Heart right ventricle (tissue), 16 donors: ENCODE data around the gene POPDC2. TPM values are rescaled to one million over a fixed set of nuclear protein-coding genes. Genes with fewer than 3 reads are reported as not detected.

Experiments
- ATAC-seq, 8 donors: fragments of 200-7000 bp; cut with Tn5 transposase; one replicate each; pipeline ENCODE4 v1.9.1; 2020; ENCODE audit warnings: mild to moderate bottlenecking in 8 of 8, moderate library complexity in 8 of 8, moderate number of reproducible peaks in 1 of 8
- DNase-seq, 2 donors: peaks; one replicate each; pipeline ENCODE4 v3.0.0-alpha.2; 2020
- H3K27ac ChIP-seq, 10 donors: fragments of 200-600 bp; sonication (generic) in 2 of 10; one replicate each; pipeline versions ENCODE4 v1.5.0 to v1.8.0; 2020 to 2022; ENCODE audit warnings: mild to moderate bottlenecking in 3 of 10
- H3K27me3 ChIP-seq, 7 donors: fragments of 200-600 bp; one replicate each; pipeline ENCODE4 v1.8.0; 2021 to 2022; ENCODE audit warnings: mild to moderate bottlenecking in 2 of 7
- H3K36me3 ChIP-seq, 9 donors: fragments of 200-600 bp; sonication (generic) in 1 of 9; one replicate each; pipeline versions ENCODE4 v1.5.0 to v1.8.0; 2020 to 2022; ENCODE audit warnings: mild to moderate bottlenecking in 2 of 9
- H3K4me1 ChIP-seq, 9 donors: fragments of 200-600 bp; sonication (generic) in 1 of 9; one replicate each; pipeline versions ENCODE4 v1.5.0 to v1.8.0; 2020 to 2022; ENCODE audit warnings: mild to moderate bottlenecking in 4 of 9
- H3K4me3 ChIP-seq, 10 donors: fragments of 200-600 bp; sonication (generic) in 2 of 10; one replicate each; pipeline versions ENCODE4 v1.5.0 to v1.8.0; 2020 to 2022; ENCODE audit warnings: mild to moderate bottlenecking in 7 of 10, moderate library complexity in 2 of 10
- H3K9me3 ChIP-seq, 11 donors: fragments of 200-600 bp in 10 of 11; sonication (generic) in 2 of 11; one replicate each; pipeline versions ENCODE4 v1.5.0 to v1.8.0; 2013 to 2022; ENCODE audit warnings: mild to moderate bottlenecking in 2 of 11, control low read depth in 1 of 11, moderate library complexity in 1 of 11
- WGBS, 2 donors: extraction: QIAGEN DNeasy Blood & Tissue Kit; methylation state at CpG; one replicate each; pipeline ENCODE4 v1.1.7; 2013; ENCODE audit warnings: inconsistent platforms in 1 of 2; 5-methylcytosine and 5-hydroxymethylcytosine counted together
- intact Hi-C, 10 donors: fragments of 100-400 bp; cut with DNase I; formaldehyde crosslinking; loops; one replicate each; pipeline versions ENCODE4 v1.11.1 to v1.14.2; 2022
- polyA plus RNA-seq, 2 donors: library from polyadenylated mRNA; stranded (reverse); fragments of 200-250 nt; gene quantifications; one replicate each; pipeline ENCODE4 v1.2.3, GENCODE V29; 2013
- total RNA-seq, 10 donors: library from RNA; stranded (reverse); fragmentation: NEBNext Ultra II Directional in 3 of 10; extraction: Animal tissue kit (Norgen Biotek cat#: 25700) in 3 of 10; gene quantifications; one replicate each; pipeline versions ENCODE4 v1.2.1 to v1.2.4, GENCODE V29; 2021 to 2023
- TF ChIP-seq, protein P1 (sequence below), 9 donors: fragments of 200-600 bp; sonication (generic) in 2 of 9; IDR thresholded peaks; one replicate each; pipeline versions ENCODE4 v1.5.0 to v1.8.0; 2021 to 2022; ENCODE audit warnings: antibody characterized with exemption in 9 of 9, mild to moderate bottlenecking in 5 of 9, moderate library complexity in 1 of 9
- donor health status: Arrhythmogenic right ventricular cardiomyopathy.
- donor health status: ischemic (EF 13 %, LVEDD 7.1; RV severe dilation, severe dysfunction).
- donor health status: healthy with polysubstance abuse.
- donor health status: DM: no; HTN: yes; CAD: no.
- donor health status: DM: no; HTN: no; CAD: no.
- donor health status: ischemic (EF 25% LVEDD 6.9; RV normal size, moderate dysfunction).
- donor health status: ischemic (EF 25% LVEDD 5.7; RV mildly dilated, moderate dysfunction).
- donor health status: healthy.
- donor health status: DM: yes; HTN: yes; CAD: no.
- donor health status: Ischemic cardiomyopathy.
- donor health status: ischemic (EF 35%, LVEDD 5.7; RV mildly dilated, moderate dysfunction).
- donor health status: nonischemic (EF 11% LVEDD 7.7; RV severe dilation, severe dysfunction).
- donor health status: DM: yes; HTN: yes; CAD: no.
- donor health status: PGD.
- donor health status: ischemic (EF 29% LVEDD 5.4; RV normal size, mild dysfunction).
- donor health status: nonischemic (EF 23%, LVEDD 6.1; RV moderate dilation, normal function).

POPDC2 gene
- total and polyA plus RNA-seq, 12 donors: 351 to 928 (median 732) TPM

DNA sequence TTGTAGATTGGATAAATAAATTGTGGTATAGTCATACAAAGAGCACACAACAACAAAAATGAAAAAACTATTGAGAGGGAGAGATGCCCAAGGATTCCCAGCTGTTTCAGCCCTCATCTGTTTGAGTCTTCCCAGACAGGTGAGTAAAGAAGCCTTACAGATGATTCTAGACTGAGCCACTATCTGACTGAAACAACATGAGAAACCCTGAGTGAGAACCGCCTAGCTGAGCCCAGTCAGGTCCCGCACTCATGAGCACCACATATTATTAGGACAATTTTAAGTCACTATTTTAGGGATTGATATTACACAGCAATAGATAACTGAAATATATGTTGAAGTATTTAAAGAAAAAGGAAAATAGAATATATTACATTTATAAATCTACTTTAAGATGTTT is 19.0 kb downstream of the POPDC2 start:
- H3K9me3 ChIP-seq: no peaks in the 10 kb centered on the region
- no peak overlapping the region for H3K4me3 ChIP-seq
- H3K4me1 ChIP-seq: peaks cover 20 to 92% (median 76%) of the 10 kb centered on the region in 9 donors
- H3K36me3 ChIP-seq: peaks cover 0 to 70% (median 26%) of the 10 kb centered on the region in 9 donors
- intact Hi-C loops: no loop called here
- H3K27me3 ChIP-seq: no peaks in the 10 kb centered on the region
- TF ChIP-seq, protein P1, sequence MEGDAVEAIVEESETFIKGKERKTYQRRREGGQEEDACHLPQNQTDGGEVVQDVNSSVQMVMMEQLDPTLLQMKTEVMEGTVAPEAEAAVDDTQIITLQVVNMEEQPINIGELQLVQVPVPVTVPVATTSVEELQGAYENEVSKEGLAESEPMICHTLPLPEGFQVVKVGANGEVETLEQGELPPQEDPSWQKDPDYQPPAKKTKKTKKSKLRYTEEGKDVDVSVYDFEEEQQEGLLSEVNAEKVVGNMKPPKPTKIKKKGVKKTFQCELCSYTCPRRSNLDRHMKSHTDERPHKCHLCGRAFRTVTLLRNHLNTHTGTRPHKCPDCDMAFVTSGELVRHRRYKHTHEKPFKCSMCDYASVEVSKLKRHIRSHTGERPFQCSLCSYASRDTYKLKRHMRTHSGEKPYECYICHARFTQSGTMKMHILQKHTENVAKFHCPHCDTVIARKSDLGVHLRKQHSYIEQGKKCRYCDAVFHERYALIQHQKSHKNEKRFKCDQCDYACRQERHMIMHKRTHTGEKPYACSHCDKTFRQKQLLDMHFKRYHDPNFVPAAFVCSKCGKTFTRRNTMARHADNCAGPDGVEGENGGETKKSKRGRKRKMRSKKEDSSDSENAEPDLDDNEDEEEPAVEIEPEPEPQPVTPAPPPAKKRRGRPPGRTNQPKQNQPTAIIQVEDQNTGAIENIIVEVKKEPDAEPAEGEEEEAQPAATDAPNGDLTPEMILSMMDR (IDR thresholded peaks at IDR 0.05): no peak
- no peak for ATAC-seq
- peak overlapping the region in 3 of 10 donors; percentile 56 to 98 (median 98) for H3K27ac ChIP-seq
- DNase-seq: no peak
- WGBS, 2 donors: 88 to 93% methylated on average over 2 of the region's 2 CpGs

DNA sequence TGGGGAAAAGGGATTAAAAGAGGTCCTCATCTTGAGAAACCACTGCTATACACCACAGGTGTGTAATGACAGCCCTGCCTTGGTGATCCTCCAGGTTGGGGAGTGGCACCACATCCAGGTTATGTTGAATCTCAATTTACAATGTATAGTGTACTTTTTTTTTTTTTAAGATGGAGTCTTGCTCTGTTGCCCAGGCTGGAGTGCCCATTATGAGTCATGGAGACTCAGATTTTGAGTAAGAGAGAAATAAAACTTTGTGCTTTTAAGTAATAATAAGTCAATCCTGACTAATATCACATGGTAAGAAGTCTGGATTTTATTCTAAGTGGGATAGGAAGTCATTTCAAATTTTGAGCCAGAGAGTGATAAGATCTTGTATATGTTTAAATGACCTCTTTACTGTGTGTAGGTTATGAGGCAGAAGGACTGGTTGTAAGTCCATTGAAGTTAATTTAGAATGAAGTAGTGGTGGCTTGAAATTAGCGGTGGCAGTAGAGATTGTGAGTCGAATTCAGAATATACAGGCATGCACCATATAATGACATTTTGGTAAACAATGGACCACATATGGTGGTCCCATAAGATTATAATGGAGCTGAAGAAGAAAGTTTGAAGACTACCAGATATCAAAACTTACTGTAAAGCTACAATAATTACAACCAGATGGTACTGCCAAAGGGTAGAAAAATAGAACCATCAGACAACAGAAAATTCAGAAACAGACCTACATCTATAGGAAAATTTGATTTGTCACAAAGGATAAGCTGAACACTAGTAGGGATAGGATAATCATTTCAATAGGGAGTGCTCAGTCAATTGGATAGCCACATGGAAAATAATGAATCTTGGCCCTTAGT is 20.7 kb downstream of the POPDC2 start:
- whole genome bisulfite sequencing, 2 donors: 84 to 86% methylated on average over 2 of the region's 2 CpGs
- Histone ChIP-seq H3K36me3 (peaks cover 0 to 54% (median 26%) of the 10 kb centered on the region in 9 donors), H3K4me1 (peaks cover 14 to 86% (median 73%) of the 10 kb centered on the region in 9 donors)

DNA sequence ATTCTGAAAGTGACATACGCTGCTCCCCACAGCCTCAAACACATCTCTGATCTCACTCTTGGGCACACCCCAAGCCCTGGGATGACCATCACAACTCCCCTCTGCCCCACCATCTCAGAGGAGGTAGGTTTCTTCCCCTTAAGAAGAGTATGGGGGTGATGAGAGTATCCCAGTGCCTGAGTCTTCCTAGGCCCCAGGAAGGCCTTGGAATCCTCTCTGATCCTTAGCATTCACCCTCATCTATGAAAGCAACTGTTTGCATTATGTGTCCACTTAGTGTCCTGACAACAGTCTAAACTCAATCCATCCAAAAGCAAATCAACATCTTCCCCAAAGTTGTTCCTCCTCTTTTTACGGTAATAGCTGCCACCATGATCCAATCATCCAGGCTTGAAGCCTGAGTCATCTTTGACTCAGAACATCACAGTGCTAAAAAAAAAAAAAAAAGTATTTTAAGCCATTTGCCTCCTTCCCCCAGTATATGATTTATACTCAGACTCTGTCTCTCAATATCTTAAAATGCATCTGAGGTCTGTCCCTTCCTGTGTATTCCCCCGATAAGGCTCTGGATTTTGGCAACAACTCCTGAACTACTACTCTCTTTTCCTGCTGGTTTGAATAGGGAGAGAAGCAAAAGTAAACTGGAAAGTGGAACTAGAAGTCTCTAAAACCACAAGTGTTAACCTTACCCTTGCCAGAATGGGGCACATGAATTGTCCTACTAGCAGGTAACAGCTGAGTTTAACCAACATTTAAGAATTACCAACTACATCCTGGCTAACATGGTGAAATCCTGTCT is 22.5 kb downstream of the POPDC2 start:
- TF ChIP-seq, protein P1 (IDR thresholded peaks at IDR 0.05): no peak
- Histone ChIP-seq H3K36me3 (peaks cover 0 to 36% (median 19%) of the 10 kb centered on the region in 9 donors), H3K27me3 (no peaks in the 10 kb centered on the region), H3K4me3 (peak overlapping the region in 4 of 10 donors; percentile 4 to 14 (median 10)), H3K4me1 (peaks cover 12 to 68% (median 56%) of the 10 kb centered on the region in 9 donors), H3K27ac (peak overlapping the region; percentile 71 to 94 (median 88)), H3K9me3 (no peaks in the 10 kb centered on the region)
- intact Hi-C loops: loop anchor here in 5 of 10 donors (5.0 kb wide), 3 partner anchors 34 to 61 kb away; partner anchors contain the start of genes PLA1A (in 3 of the 5) and ADPRH (in 2 of the 5)
- DNase-seq: no peak
- WGBS, 2 donors: 49% methylated on average over 3 of the region's 3 CpGs
- ATAC-seq: peak; percentile 25 to 76 (median 51)

More for the DNA sequence above, 20.7 kb downstream of the POPDC2 start:
- TF ChIP-seq, protein P1 (IDR thresholded peaks at IDR 0.05): no peak
- ATAC-seq: no peak
- no peak overlapping the region for H3K4me3 ChIP-seq
- H3K9me3 ChIP-seq: no peaks in the 10 kb centered on the region
- no peak for DNase-seq
- peak overlapping the region in 8 of 10 donors; percentile 85 to 94 (median 90) for H3K27ac ChIP-seq
- no peaks in the 10 kb centered on the region for H3K27me3 ChIP-seq
- intact Hi-C loops: loop anchor here in 5 of 10 donors (5.0 kb wide), 3 partner anchors 33 to 62 kb away; partner anchors contain the start of genes PLA1A (in 3 of the 5) and ADPRH (in 2 of the 5)
